H1 (cell line): ENCODE data around the gene HTR5A. TPM values are rescaled to one million over a fixed set of nuclear protein-coding genes. Genes with fewer than 3 reads are reported as not detected.

ENCODE experiments used
- CTCF ChIA-PET: fragments of 300-600 bp; sonication (Branson Sonifier 250); formaldehyde crosslinking; loops from one replicate; lab custom pipeline; 2021; ENCODE audit not compliant: partially characterized antibody; lab: Charles Lee
- POLR2A ChIA-PET: fragments of 300-600 bp; sonication (Branson Sonifier 250); formaldehyde crosslinking; loops from one replicate; lab custom pipeline; 2021; ENCODE audit warnings: inconsistent platforms; ENCODE audit not compliant: partially characterized antibody; lab: Charles Lee
- DNase-seq, 2 experiments: peaks; one replicate each; pipeline versions ENCODE4 v3.0.0 to v3.0.0-alpha.2; 2010 to 2022; ENCODE audit warnings: low spot score in 2 of 2, low read depth in 1 of 2, mixed read lengths in 1 of 2
- FAIRE-seq: peaks from 2 replicates; lab custom pipeline; 2011; peaks lifted over from hg19 to GRCh38; lab: Jason Lieb, UNC
- H2AFZ ChIP-seq: 2 replicates; pipeline ENCODE4 v1.8.1; 2012; ENCODE audit warnings: low read length, inconsistent platforms
- H2AK5ac ChIP-seq: 2 replicates; pipeline ENCODE4 v1.6.1; 2013; ENCODE audit warnings: low read depth, low read length
- H2BK120ac ChIP-seq: replicated peaks from 2 replicates; pipeline ENCODE3; 2013; ENCODE audit warnings: low read depth, low read length, inconsistent platforms
- H2BK12ac ChIP-seq: 2 replicates; pipeline ENCODE4 v1.6.1; 2013; ENCODE audit warnings: low read depth, low read length
- H2BK15ac ChIP-seq: 2 replicates; pipeline ENCODE4 v1.6.1; 2013; ENCODE audit warnings: low read length
- H2BK20ac ChIP-seq: 2 replicates; pipeline ENCODE4 v1.6.1; 2013; ENCODE audit warnings: low read length
- H2BK5ac ChIP-seq: 2 replicates; pipeline ENCODE4 v1.6.1; 2013; ENCODE audit warnings: low read depth, low read length
- H3K14ac ChIP-seq: 2 replicates; pipeline ENCODE4 v1.6.1; 2013; ENCODE audit warnings: inconsistent platforms; ENCODE audit not compliant: insufficient read length
- H3K18ac ChIP-seq: 2 replicates; pipeline ENCODE4 v1.6.1; 2013; ENCODE audit warnings: low read length; ENCODE audit errors: extremely low read depth
- H3K23ac ChIP-seq: 2 replicates; pipeline ENCODE4 v1.6.1; 2013; ENCODE audit warnings: inconsistent platforms; ENCODE audit not compliant: insufficient read length
- H3K23me2 ChIP-seq: 2 replicates; pipeline ENCODE4 v1.6.1; 2013; ENCODE audit warnings: low read depth, low read length
- H3K27ac ChIP-seq: 2 replicates; pipeline ENCODE4 v1.6.1; 2011; ENCODE audit warnings: low read depth, low read length, inconsistent platforms
- H3K27me3 ChIP-seq, 4 experiments: replicated peaks in 1 of 4; 1 replicate in 1 of 4; 2 replicates in 3 of 4; pipeline versions ENCODE4 v1.6.1 to v1.8.1; 2011 to 2013; ENCODE audit warnings: low read length in 3 of 4, mild to moderate bottlenecking in 3 of 4, inconsistent platforms in 2 of 4, mixed read lengths in 2 of 4, moderate library complexity in 1 of 4; ENCODE audit not compliant: control insufficient read depth in 3 of 4, insufficient read depth in 3 of 4; ENCODE audit errors: extremely low read depth in 1 of 4
- H3K36me3 ChIP-seq, 4 experiments: 2 replicates each; pipeline versions ENCODE4 v1.6.1 to v1.8.1; 2011 to 2013; ENCODE audit warnings: mild to moderate bottlenecking in 4 of 4, low read length in 3 of 4, moderate library complexity in 2 of 4, control low read depth in 1 of 4, inconsistent platforms in 1 of 4; ENCODE audit not compliant: insufficient read depth in 4 of 4, control insufficient read depth in 2 of 4
- H3K4ac ChIP-seq: replicated peaks from 2 replicates; pipeline ENCODE3; 2013; ENCODE audit warnings: low read length, low read depth, mixed read lengths, inconsistent platforms; ENCODE audit not compliant: insufficient read length
- H3K4me1 ChIP-seq, 4 experiments: replicated peaks in 1 of 4; 1 replicate in 1 of 4; 2 replicates in 3 of 4; pipeline versions ENCODE4 v1.6.1 to v1.8.1; 2011 to 2013; ENCODE audit warnings: low read length in 3 of 4, inconsistent platforms in 2 of 4, mixed read lengths in 1 of 4; ENCODE audit not compliant: insufficient read depth in 4 of 4, control insufficient read depth in 3 of 4
- H3K4me2 ChIP-seq, 2 experiments: 2 replicates each; pipeline versions ENCODE4 v1.6.1 to v1.8.1; 2011 to 2013; ENCODE audit warnings: low read depth in 2 of 2, low read length in 2 of 2, control low read depth in 1 of 2, inconsistent platforms in 1 of 2, mild to moderate bottlenecking in 1 of 2; ENCODE audit not compliant: insufficient read depth in 1 of 2
- H3K4me3 ChIP-seq, 4 experiments: fragments of 200-600, 300-600 bp in 1 of 4; sonication (generic), shearing (Covaris generic), sonication (Bioruptor Twin) in 1 of 4; 2 replicates each; pipeline versions ENCODE4 v1.5.1 to v1.8.1; 2011 to 2016; ENCODE audit warnings: low read length in 4 of 4, low read depth in 3 of 4, control low read depth in 2 of 4, inconsistent platforms in 2 of 4, mild to moderate bottlenecking in 2 of 4, mixed read lengths in 1 of 4, moderate library complexity in 1 of 4; ENCODE audit not compliant: insufficient read depth in 2 of 4; ENCODE audit errors: extremely low read depth in 1 of 4
- H3K56ac ChIP-seq: replicated peaks from 2 replicates; pipeline ENCODE3; 2013; ENCODE audit warnings: low read depth, mild to moderate bottlenecking, mixed read lengths, low read length, inconsistent platforms; ENCODE audit not compliant: insufficient read length
- H3K79me1 ChIP-seq: 2 replicates; pipeline ENCODE4 v1.6.1; 2013; ENCODE audit warnings: low read depth, low read length, control low read depth
- H3K79me2 ChIP-seq, 2 experiments: 2 replicates each; pipeline versions ENCODE4 v1.6.1 to v1.8.1; 2012 to 2013; ENCODE audit warnings: low read length in 2 of 2, mild to moderate bottlenecking in 2 of 2, inconsistent platforms in 1 of 2; ENCODE audit not compliant: insufficient read depth in 2 of 2, control insufficient read depth in 1 of 2
- H3K9ac ChIP-seq, 4 experiments: replicated peaks in 1 of 4; 1 replicate in 1 of 4; 2 replicates in 3 of 4; pipeline versions ENCODE4 v1.6.1 to v1.8.1; 2011 to 2013; ENCODE audit warnings: low read depth in 3 of 4, low read length in 3 of 4, control low read depth in 2 of 4, mild to moderate bottlenecking in 2 of 4, moderate library complexity in 2 of 4, inconsistent platforms in 1 of 4; ENCODE audit errors: extremely low read depth in 1 of 4
- H3K9me3 ChIP-seq, 2 experiments: 2 replicates each; pipeline versions ENCODE4 v1.6.1 to v1.8.1; 2012 to 2013; ENCODE audit warnings: mild to moderate bottlenecking in 2 of 2, moderate library complexity in 2 of 2, control low read depth in 1 of 2, inconsistent platforms in 1 of 2, low read depth in 1 of 2, low read length in 1 of 2, mixed read lengths in 1 of 2; ENCODE audit not compliant: insufficient read depth in 2 of 2
- H4K20me1 ChIP-seq, 2 experiments: replicated peaks in 1 of 2; 2 replicates each; pipeline versions ENCODE3 to v1.8.1; 2011 to 2013; ENCODE audit warnings: inconsistent platforms in 2 of 2, low read length in 2 of 2, mild to moderate bottlenecking in 1 of 2; ENCODE audit not compliant: insufficient read depth in 2 of 2, control insufficient read depth in 1 of 2
- H4K5ac ChIP-seq: 2 replicates; pipeline ENCODE4 v1.6.1; 2013; ENCODE audit warnings: low read length, low read depth, mixed read lengths, inconsistent platforms; ENCODE audit not compliant: insufficient read length
- H4K8ac ChIP-seq: 2 replicates; pipeline ENCODE4 v1.8.0; 2013; ENCODE audit warnings: mild to moderate bottlenecking, moderate library complexity, low read length, inconsistent platforms; ENCODE audit not compliant: insufficient read depth; ENCODE audit errors: extremely low read depth
- H4K91ac ChIP-seq: replicated peaks from 2 replicates; pipeline ENCODE3; 2013; ENCODE audit warnings: low read length, mixed read lengths, inconsistent platforms; ENCODE audit not compliant: insufficient read length
- CBX8 ChIP-seq: fragments of 300-800, 300-1000 bp; sonication (generic); IDR thresholded peaks from 2 replicates; pipeline ENCODE4 v1.7.1; 2016; ENCODE audit warnings: low read depth, low read length, borderline replicate concordance
- KDM5A ChIP-seq: fragments of 200-600 bp; IDR thresholded peaks from 2 replicates; pipeline ENCODE4 v1.7.1; 2012; ENCODE audit warnings: mild to moderate bottlenecking, low read length, inconsistent platforms, mixed read lengths
- SP2 ChIP-seq: IDR thresholded peaks from 2 replicates; pipeline ENCODE4 v1.6.1; 2012; ENCODE audit warnings: mild to moderate bottlenecking, low read length, inconsistent platforms
- TAF7 ChIP-seq: optimal IDR thresholded peaks from 2 replicates; pipeline ENCODE3; 2011; ENCODE audit warnings: low read depth, mild to moderate bottlenecking, inconsistent platforms, low read length, moderate library complexity, borderline replicate concordance
- WGBS, 2 experiments: shearing (Covaris generic) in 1 of 2; methylation state at CpG; one replicate each; pipeline versions ENCODE4 v1.1.6 to v1.1.7; 2013 to 2015; ENCODE audit warnings: low lambda C conversion rate in 2 of 2, mixed read lengths in 2 of 2, inconsistent platforms in 1 of 2, low coverage in 1 of 2, missing lambda C conversion rate in 1 of 2; ENCODE audit not compliant: insufficient replicate concordance in 2 of 2, insufficient coverage in 1 of 2, insufficient read length in 1 of 2; ENCODE audit errors: extremely low coverage in 1 of 2, missing lambda C conversion rate in 1 of 2; 5-methylcytosine and 5-hydroxymethylcytosine counted together
- polyA plus RNA-seq, 7 experiments: library from polyadenylated mRNA; depleted of rRNA in 3 of 7; stranded (reverse) in 5 of 7; unstranded in 2 of 7; fragments of >200 nt in 5 of 7; fragments of 200-250 nt in 2 of 7; gene quantifications; 1 replicate in 5 of 7; 2 replicates in 1 of 7; 4 replicates in 1 of 7; pipeline versions ENCODE4 v1.2.1 to v1.2.3, GENCODE V29; 2011 to 2013; ENCODE audit warnings: missing spikeins in 2 of 7, mixed read lengths in 2 of 7
- total RNA-seq: library from RNA; stranded (reverse); fragmentation: NEBNext Ultra II Directional; extraction: Animal tissue kit (Norgen Biotek cat#: 25700); gene quantifications from 2 replicates; pipeline ENCODE4 v1.2.1, GENCODE V29; 2021

Gene HTR5A
- total and polyA plus RNA-seq, 2 of the 8 experiments (the other 6 are each of a cell fraction or from before 2014, with no cell fraction given): 0.02 TPM; not detected in 1

DNA sequence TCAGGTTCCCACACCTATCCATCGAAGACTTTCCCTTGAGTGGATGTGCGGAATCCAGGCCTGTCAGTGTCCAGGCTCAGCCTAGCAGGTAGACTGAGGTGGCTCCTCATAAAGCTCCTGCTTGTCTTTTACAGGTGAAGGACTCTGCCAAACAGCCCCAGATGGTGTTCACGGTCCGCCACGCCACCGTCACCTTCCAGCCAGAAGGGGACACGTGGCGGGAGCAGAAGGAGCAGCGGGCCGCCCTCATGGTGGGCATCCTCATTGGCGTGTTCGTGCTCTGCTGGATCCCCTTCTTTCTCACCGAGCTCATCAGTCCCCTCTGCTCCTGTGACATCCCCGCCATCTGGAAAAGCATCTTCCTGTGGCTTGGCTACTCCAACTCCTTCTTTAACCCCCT, 13.9 kb downstream of the HTR5A start:
- 96% methylated on average over 13 of the region's 14 CpGs; no CpG with 5 or more reads in 1 of the 2 experiments for WGBS, 2 experiments
- Histone ChIP-seq H3K36me3 (no peaks in the 10 kb centered on the region), H3K4me1 (peaks cover 0 to 8% (median 1%) of the 10 kb centered on the region in 4 experiments; a peak in 3 of 7 replicates), H3K4me2 (no peak overlapping the region), H2BK20ac (no peak overlapping the region), H2BK5ac (no peak overlapping the region), H3K23me2 (no peaks in the 10 kb centered on the region), H3K18ac (no peak overlapping the region), H2BK12ac (no peak overlapping the region), H4K5ac (no peak overlapping the region), H3K14ac (no peak overlapping the region), H3K27ac (no peak overlapping the region), H3K9me3 (no peaks in the 10 kb centered on the region), H3K79me2 (no peaks in the 10 kb centered on the region), H2BK120ac (no peak overlapping the region), H3K27me3 (no peaks in the 10 kb centered on the region; a peak in 1 of 7 replicates), H2BK15ac (no peak overlapping the region), H3K56ac (no peak overlapping the region), H3K79me1 (no peaks in the 10 kb centered on the region; the same call in 1 of the 2 replicates), H4K8ac (no peak overlapping the region), H3K23ac (no peak overlapping the region), H4K20me1 (no peaks in the 10 kb centered on the region), H3K9ac (no peak overlapping the region), H3K4ac (no peak overlapping the region), H2AFZ (no peak overlapping the region), H2AK5ac (no peak overlapping the region), H4K91ac (no peak overlapping the region), H3K4me3 (no peak overlapping the region)
- ChIA-PET CTCF (no interaction called here), POLR2A (no interaction called here)
- no peak for FAIRE-seq
- no peak for DNase-seq
- TF ChIP-seq CBX8 (no peak), KDM5A (no peak), SP2 (no peak), TAF7 (no peak)
